CD4-positive, alpha-beta T cell (primary cell): Measurements from ENCODE around the gene ARID2. TPM values are rescaled to one million over a fixed set of nuclear protein-coding genes. Genes with fewer than 3 reads are reported as not detected.

Source experiments
- ATAC-seq: fragments of 200-7000 bp; cut with Tn5 transposase; one replicate; pipeline ENCODE4 v1.10.0; 2022; ENCODE audit warnings: mild to moderate bottlenecking; ENCODE audit not compliant: poor library complexity
- CTCF ChIA-PET: fragments of 350-600 bp; sonication (Branson Sonifier 250); formaldehyde crosslinking; loops from one replicate; lab custom pipeline; 2021; ENCODE audit warnings: antibody characterized with exemption, inconsistent platforms; lab: Charles Lee
- POLR2A ChIA-PET: fragments of 350-600 bp; sonication (Branson Sonifier 250); formaldehyde crosslinking; loops from one replicate; lab custom pipeline; 2021; ENCODE audit warnings: antibody characterized with exemption, inconsistent platforms; lab: Charles Lee
- DNase-seq, 14 experiments: peaks; one replicate each; pipeline ENCODE4 v3.0.0-alpha.2; 2013 to 2020; ENCODE audit warnings: mixed read lengths in 2 of 14
- H3K27ac ChIP-seq, 2 donors: one replicate each; pipeline versions ENCODE4 v1.5.1 to v1.7.0; 2013; ENCODE audit warnings: low read length in 2 of 2, low read depth in 1 of 2, mild to moderate bottlenecking in 1 of 2
- H3K27me3 ChIP-seq, 2 experiments: 1 replicate in 1 of 2; 2 replicates in 1 of 2; pipeline versions ENCODE4 v1.6.1 to v1.7.0; 2013; ENCODE audit warnings: low read length in 2 of 2, control low read depth in 1 of 2, mild to moderate bottlenecking in 1 of 2, moderate library complexity in 1 of 2; ENCODE audit not compliant: insufficient read depth in 2 of 2, control insufficient read depth in 1 of 2
- H3K36me3 ChIP-seq: one replicate; pipeline ENCODE4 v1.6.1; 2013; ENCODE audit warnings: low read length, control low read depth; ENCODE audit not compliant: insufficient read depth
- H3K4me1 ChIP-seq: one replicate; pipeline ENCODE4 v1.6.1; 2013; ENCODE audit warnings: low read length, control low read depth; ENCODE audit not compliant: insufficient read depth
- H3K4me3 ChIP-seq: one replicate; pipeline ENCODE4 v1.5.1; 2013; ENCODE audit warnings: mild to moderate bottlenecking, low read length, moderate library complexity
- H3K9me3 ChIP-seq, 2 experiments: 1 replicate in 1 of 2; 2 replicates in 1 of 2; pipeline versions ENCODE4 v1.6.1 to v1.7.0; 2013; ENCODE audit warnings: low read length in 2 of 2, mild to moderate bottlenecking in 2 of 2, control low read depth in 1 of 2, moderate library complexity in 1 of 2; ENCODE audit not compliant: control insufficient read depth in 1 of 2, insufficient read depth in 1 of 2
- H3K27ac Mint-ChIP-seq: one replicate; pipeline ENCODE4 v1.8.0; 2020; ENCODE audit warnings: mixed read lengths
- H3K27me3 Mint-ChIP-seq: one replicate; pipeline ENCODE4 v1.8.0; 2021; ENCODE audit warnings: mixed read lengths
- H3K36me3 Mint-ChIP-seq: one replicate; pipeline ENCODE4 v1.8.0; 2021; ENCODE audit warnings: low read depth, mixed read lengths
- H3K4me1 Mint-ChIP-seq: one replicate; pipeline ENCODE4 v1.8.0; 2021; ENCODE audit warnings: low read depth, mixed read lengths
- H3K4me3 Mint-ChIP-seq: one replicate; pipeline ENCODE4 v1.8.0; 2020; ENCODE audit warnings: mild to moderate bottlenecking, mixed read lengths
- H3K9me3 Mint-ChIP-seq: one replicate; pipeline ENCODE4 v1.8.0; 2020; ENCODE audit warnings: mixed read lengths
- intact Hi-C, 2 experiments: fragments of 100-400 bp; cut with DNase I in 1 of 2; cut with micrococcal nuclease in 1 of 2; formaldehyde crosslinking; loops; one replicate each; pipeline versions ENCODE4 v1.15.1 to v1.9.0; 2023 to 2025; cut with DNase I, micrococcal nuclease
- total RNA-seq, 174 experiments: library from RNA in 2 of 174; stranded (reverse) in 2 of 174; gene quantifications; one replicate each; pipeline ENCODE4 v1.2.3 and lab custom pipeline; 2021 to 2026
- TF ChIP-seq, protein P1 (sequence below): fragments of 200-600 bp; IDR thresholded peaks from one replicate; pipeline ENCODE4 v1.8.0; 2022; ENCODE audit warnings: antibody characterized with exemption, mild to moderate bottlenecking

Gene ARID2
- total RNA-seq, 2 experiments from 2014 or later: 49.0 to 51.3 TPM

- peak overlapping the region; percentile 84 for H3K27ac Mint-ChIP-seq
- H3K4me3 Mint-ChIP-seq: peak overlapping the region; percentile 100
- H3K9me3 Mint-ChIP-seq: no peaks in the 10 kb centered on the region
- ChIA-PET POLR2A (interaction anchor here (0.9 to 7.4 kb wide), 18 partner anchors 8 to 934 kb away, joined by 3 to 98 read pairs (median 4); partner anchors contain the start of genes ANO6, SCAF11 and SLC38A1), CTCF (interaction anchor here (1.3 to 4.7 kb wide), 3 partner anchors 12 to 184 kb away, joined by 3 to 27 read pairs (median 17); no protein-coding TSS in a partner anchor)
- intact Hi-C loops: loop anchor here (5.0 kb wide), 3 partner anchors 55 to 645 kb away; partner anchors contain the start of genes SLC38A2 (in 2 of the 2) and SCAF11 (in 1 of the 2)
- peaks cover 38% of the 10 kb centered on the region for H3K4me1 Mint-ChIP-seq
- Histone ChIP-seq H3K27ac (peak overlapping the region; percentile 98 to 99), H3K27me3 (no peaks in the 10 kb centered on the region), H3K4me3 (peak overlapping the region; percentile 77), H3K4me1 (peaks cover 8% of the 10 kb centered on the region), H3K9me3 (no peaks in the 10 kb centered on the region), H3K36me3 (no peaks in the 10 kb centered on the region)
- ATAC-seq (peak; percentile 37), DNase-seq (peak; percentile 67 to 98 (median 78))
- no peaks in the 10 kb centered on the region for H3K27me3 Mint-ChIP-seq
- peaks cover 49% of the 10 kb centered on the region for H3K36me3 Mint-ChIP-seq
- TF ChIP-seq, protein P1, sequence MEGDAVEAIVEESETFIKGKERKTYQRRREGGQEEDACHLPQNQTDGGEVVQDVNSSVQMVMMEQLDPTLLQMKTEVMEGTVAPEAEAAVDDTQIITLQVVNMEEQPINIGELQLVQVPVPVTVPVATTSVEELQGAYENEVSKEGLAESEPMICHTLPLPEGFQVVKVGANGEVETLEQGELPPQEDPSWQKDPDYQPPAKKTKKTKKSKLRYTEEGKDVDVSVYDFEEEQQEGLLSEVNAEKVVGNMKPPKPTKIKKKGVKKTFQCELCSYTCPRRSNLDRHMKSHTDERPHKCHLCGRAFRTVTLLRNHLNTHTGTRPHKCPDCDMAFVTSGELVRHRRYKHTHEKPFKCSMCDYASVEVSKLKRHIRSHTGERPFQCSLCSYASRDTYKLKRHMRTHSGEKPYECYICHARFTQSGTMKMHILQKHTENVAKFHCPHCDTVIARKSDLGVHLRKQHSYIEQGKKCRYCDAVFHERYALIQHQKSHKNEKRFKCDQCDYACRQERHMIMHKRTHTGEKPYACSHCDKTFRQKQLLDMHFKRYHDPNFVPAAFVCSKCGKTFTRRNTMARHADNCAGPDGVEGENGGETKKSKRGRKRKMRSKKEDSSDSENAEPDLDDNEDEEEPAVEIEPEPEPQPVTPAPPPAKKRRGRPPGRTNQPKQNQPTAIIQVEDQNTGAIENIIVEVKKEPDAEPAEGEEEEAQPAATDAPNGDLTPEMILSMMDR: no peak
These were observed 2.1 kb upstream of the ARID2 start for GRCh38 chr12:45727301-45727979.

GRCh38 chr12:45727980-45728629 is 1.4 kb upstream of the ARID2 start:
- TF ChIP-seq, protein P1: no peak
- Histone ChIP-seq H3K4me3 (peak overlapping the region; percentile 77), H3K9me3 (no peaks in the 10 kb centered on the region), H3K4me1 (peaks cover 8% of the 10 kb centered on the region), H3K36me3 (no peaks in the 10 kb centered on the region), H3K27me3 (no peaks in the 10 kb centered on the region), H3K27ac (peak overlapping the region; percentile 98 to 99)
- peaks cover 37% of the 10 kb centered on the region for H3K4me1 Mint-ChIP-seq
- H3K4me3 Mint-ChIP-seq: peak overlapping the region; percentile 100
- intact Hi-C loops: loop anchor here (2.0 to 5.0 kb wide), 4 partner anchors 17 to 644 kb away; partner anchors contain the start of genes SLC38A2 (in 2 of the 2) and SCAF11 (in 1 of the 2)
- H3K36me3 Mint-ChIP-seq: peaks cover 47% of the 10 kb centered on the region
- ATAC-seq (peak; percentile 2), DNase-seq (no peak)
- peak overlapping the region; percentile 84 for H3K27ac Mint-ChIP-seq
- H3K27me3 Mint-ChIP-seq: no peaks in the 10 kb centered on the region
- CTCF ChIA-PET: interaction anchor here (0.7 to 3.5 kb wide), 15 partner anchors 8 to 512 kb away, joined by 3 to 17 read pairs (median 4); partner anchors contain the start of gene ANO6
- no peaks in the 10 kb centered on the region for H3K9me3 Mint-ChIP-seq
- POLR2A ChIA-PET: interaction anchor here (0.6 to 7.4 kb wide), 30 partner anchors 10 to 1351 kb away, joined by 3 to 98 read pairs (median 4); partner anchors contain the start of genes AMIGO2, ANO6, PCED1B and SCAF11

DNA sequence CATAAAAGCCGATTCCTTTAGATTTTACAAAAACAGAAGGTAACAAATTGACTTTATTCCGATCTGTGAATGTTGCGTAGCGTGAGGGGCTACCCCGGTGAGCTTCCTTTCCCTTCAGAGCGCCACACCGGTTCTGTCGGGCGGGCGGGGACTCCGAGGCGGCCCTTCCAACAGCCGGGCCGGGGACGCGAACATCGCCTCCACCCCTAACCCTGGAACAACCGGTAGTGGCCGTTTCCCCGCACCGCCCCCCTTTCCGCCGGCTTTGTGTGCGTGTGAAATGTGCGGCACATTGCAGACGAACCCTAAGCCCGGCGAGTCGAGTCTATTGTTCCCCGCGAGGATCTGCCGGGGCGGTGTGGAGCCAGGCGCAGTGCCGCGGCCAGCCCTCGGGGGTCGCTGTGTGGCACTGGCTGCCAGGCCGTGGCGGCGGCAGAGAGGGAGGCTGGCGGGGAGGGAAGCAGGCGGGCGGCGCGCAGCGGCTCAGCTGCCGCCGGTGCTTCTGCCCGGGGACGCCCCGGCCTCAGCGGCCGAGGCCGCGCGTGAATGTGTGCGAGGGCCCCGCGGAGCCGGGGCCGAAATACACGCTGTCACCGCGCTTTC is 775 bp upstream of the ARID2 start:
- H3K27me3 ChIP-seq: no peaks in the 10 kb centered on the region
- Mint-ChIP-seq H3K27ac (peak overlapping the region; percentile 84), H3K4me1 (peaks cover 37% of the 10 kb centered on the region), H3K9me3 (no peaks in the 10 kb centered on the region), H3K36me3 (peaks cover 47% of the 10 kb centered on the region), H3K4me3 (peak overlapping the region; percentile 100), H3K27me3 (no peaks in the 10 kb centered on the region)
- no peaks in the 10 kb centered on the region for H3K9me3 ChIP-seq
- intact Hi-C loops: loop anchor here (1.0 to 5.0 kb wide), 5 partner anchors 16 to 644 kb away; partner anchors contain the start of genes SLC38A2 (in 2 of the 2) and SCAF11 (in 1 of the 2)
- CTCF ChIA-PET: interaction anchor here (0.6 to 2.6 kb wide), 18 partner anchors 9 to 541 kb away, joined by 3 to 16 read pairs (median 4); partner anchors contain the start of genes ANO6 and SLC38A1
- POLR2A ChIA-PET: interaction anchor here (0.6 to 7.4 kb wide), 30 partner anchors 9 to 1351 kb away, joined by 3 to 98 read pairs (median 4); partner anchors contain the start of genes AMIGO2, ANO6, PCED1B and SCAF11
- DNase-seq (peak; percentile 94 to 99 (median 96)), ATAC-seq (peak; percentile 71)
- TF ChIP-seq, protein P1: peak; percentile 89
- H3K4me1 ChIP-seq: peaks cover 8% of the 10 kb centered on the region
- H3K27ac ChIP-seq: peak overlapping the region; percentile 98 to 99
- H3K4me3 ChIP-seq: peak overlapping the region; percentile 77
- no peaks in the 10 kb centered on the region for H3K36me3 ChIP-seq
